ENCODE measurements around the gene SHISAL2A.

The SHISAL2A gene

DNA sequence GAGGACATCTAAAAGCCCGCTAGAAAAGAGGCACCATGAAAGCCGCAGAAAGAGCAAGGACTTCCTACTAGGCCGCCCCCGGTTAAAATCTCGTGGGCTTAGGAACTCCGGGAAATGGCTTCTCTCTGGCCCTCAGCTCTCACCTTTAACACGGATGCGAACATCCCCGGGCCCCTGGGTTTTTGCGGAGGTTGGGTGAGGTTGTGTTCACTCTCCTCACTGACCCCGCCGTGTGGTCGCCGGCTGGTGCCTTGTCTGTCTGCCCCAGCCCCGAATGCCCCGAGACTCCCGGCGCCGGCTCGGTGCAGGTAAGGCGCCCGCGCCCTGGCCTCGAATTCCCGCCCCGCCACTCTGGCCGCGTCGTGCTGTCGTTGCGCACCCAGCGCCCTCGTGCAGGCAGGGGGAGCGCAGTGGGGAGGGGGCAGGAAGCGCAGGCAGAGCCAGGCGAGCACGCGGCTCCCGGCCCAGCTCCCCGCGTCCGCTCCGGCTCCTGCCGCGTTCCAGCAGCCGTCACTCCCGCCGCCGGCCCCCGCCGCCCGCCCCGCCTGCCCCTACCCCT lies at the start of gene SHISAL2A:
SHISAL2A (plus strand) TSS at position 437 of the 559 bp plus-strand sequence. CDS start 326 bp downstream, outside the sequence.
- ChIA-PET CTCF (interaction anchor here (0.8 to 2.3 kb wide), 7 partner anchors 8 to 53 kb away, joined by 3 to 5 read pairs (median 3); no protein-coding TSS in a partner anchor), POLR2A (no interaction called here)
- TF ChIP-seq, protein P1, sequence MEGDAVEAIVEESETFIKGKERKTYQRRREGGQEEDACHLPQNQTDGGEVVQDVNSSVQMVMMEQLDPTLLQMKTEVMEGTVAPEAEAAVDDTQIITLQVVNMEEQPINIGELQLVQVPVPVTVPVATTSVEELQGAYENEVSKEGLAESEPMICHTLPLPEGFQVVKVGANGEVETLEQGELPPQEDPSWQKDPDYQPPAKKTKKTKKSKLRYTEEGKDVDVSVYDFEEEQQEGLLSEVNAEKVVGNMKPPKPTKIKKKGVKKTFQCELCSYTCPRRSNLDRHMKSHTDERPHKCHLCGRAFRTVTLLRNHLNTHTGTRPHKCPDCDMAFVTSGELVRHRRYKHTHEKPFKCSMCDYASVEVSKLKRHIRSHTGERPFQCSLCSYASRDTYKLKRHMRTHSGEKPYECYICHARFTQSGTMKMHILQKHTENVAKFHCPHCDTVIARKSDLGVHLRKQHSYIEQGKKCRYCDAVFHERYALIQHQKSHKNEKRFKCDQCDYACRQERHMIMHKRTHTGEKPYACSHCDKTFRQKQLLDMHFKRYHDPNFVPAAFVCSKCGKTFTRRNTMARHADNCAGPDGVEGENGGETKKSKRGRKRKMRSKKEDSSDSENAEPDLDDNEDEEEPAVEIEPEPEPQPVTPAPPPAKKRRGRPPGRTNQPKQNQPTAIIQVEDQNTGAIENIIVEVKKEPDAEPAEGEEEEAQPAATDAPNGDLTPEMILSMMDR (IDR thresholded peaks at IDR 0.05; ENCODE audit: control extremely low read depth, extremely low read depth, low read depth, missing control alignments) = no peak
- peak; percentile 55 for DNase-seq (ENCODE audit: extremely low spot score)

DNA sequence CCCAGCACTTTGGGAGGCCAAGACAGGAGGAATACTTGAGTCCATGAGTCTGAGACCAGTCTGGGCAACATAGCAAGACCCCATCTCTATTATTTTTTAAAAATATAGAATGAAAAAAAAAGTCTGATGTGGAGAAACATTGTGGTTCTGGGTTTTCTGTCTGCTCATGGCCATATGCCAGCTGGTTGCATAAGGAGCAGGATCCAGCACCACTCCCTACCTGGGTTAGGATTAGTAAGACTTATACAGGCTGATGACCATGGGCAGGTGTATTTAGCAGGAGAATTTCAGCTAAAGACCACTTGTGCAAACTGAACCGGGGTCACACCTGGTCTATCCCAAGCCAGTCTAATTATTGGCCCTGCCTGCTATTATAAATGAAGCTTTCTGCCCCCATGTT lies 47.5 kb upstream of the SHISAL2A start:
- POLR2A ChIA-PET = no interaction called here
- TF ChIP-seq, protein P1 (IDR thresholded peaks at IDR 0.05; ENCODE audit: control extremely low read depth, extremely low read depth, low read depth, missing control alignments) = no peak
- CTCF ChIA-PET = no interaction called here
- no peak for DNase-seq (ENCODE audit: extremely low spot score)

DNA sequence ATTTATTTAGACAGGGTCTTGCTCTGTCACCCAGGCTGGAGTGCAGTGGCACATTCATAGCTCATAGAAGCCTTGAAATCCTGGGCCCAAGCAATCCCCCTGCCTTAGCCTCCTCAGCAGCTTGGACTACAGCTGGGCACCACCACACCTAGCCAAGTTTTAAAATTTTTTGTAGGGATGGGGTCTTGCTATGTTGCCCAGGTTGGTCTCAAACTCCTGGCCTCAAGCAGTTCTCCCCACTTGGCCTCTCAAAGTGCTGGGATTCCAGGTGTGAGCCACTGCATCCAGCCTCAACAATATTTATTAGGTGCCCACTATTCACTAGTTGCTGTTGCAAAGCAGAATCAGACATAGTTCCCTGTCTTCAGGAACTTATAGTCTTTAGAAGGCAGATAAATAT lies 44.9 kb upstream of the SHISAL2A start:
- CTCF ChIA-PET = interaction anchor here (1.3 to 1.7 kb wide), 3 partner anchors 11 to 31 kb away, joined by 3 to 4 read pairs (median 3); no protein-coding TSS in a partner anchor
- TF ChIP-seq, protein P1 (IDR thresholded peaks at IDR 0.05; ENCODE audit: control extremely low read depth, extremely low read depth, low read depth, missing control alignments) = no peak
- POLR2A ChIA-PET = no interaction called here
- no peak for DNase-seq (ENCODE audit: extremely low spot score)

DNA sequence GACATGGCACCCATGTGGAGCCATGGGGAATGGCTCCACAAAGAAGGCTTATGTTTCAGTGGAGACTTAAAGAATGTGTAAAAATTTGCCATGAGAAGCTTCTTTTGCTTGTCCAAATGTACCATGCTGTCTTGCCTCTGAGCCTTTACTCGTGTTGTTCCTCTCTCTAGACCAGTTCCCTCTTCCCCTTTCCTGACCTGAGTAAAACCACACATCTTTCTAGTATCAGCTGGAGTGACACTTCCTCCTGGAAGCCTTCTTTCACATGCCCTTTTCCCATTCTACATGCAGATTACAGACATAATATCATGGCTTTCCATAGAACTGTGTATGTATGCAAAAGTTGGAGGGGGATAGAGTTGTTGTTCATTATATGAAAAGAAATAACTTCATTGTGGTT lies 44.4 kb upstream of the SHISAL2A start:
- POLR2A ChIA-PET = no interaction called here
- no peak for DNase-seq (ENCODE audit: extremely low spot score)
- TF ChIP-seq, protein P1 (IDR thresholded peaks at IDR 0.05; ENCODE audit: control extremely low read depth, extremely low read depth, low read depth, missing control alignments) = no peak
- CTCF ChIA-PET = interaction anchor here (1.3 to 1.7 kb wide), 3 partner anchors 11 to 31 kb away, joined by 3 to 4 read pairs (median 3); no protein-coding TSS in a partner anchor

DNA sequence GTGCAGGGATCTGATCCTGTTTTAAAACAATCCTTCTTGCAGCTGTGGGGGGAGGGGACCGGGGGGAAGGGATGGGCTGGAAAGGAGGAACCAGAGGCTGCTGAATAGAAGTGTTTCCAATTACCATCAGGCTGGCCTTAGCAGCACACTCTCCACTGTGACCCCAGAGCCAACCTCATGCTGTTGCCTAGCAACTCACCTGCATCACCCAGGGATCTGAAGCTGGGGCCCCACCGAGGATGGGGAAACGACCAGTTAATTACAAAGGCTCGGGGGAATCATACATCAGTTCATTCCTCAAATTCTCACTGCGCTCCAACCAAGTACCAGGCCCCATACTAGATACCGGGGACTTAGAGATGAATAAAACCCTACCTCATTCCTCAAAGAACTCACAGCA lies 42.7 kb upstream of the SHISAL2A start:
- TF ChIP-seq, protein P1 (IDR thresholded peaks at IDR 0.05; ENCODE audit: control extremely low read depth, extremely low read depth, low read depth, missing control alignments) = no peak
- CTCF ChIA-PET = no interaction called here
- DNase-seq (ENCODE audit: extremely low spot score) = no peak
- POLR2A ChIA-PET = interaction anchor here (0.6 kb wide), 1 partner anchor 37 kb away, joined by 6 read pairs; the partner anchor contains the start of gene TUT4

DNA sequence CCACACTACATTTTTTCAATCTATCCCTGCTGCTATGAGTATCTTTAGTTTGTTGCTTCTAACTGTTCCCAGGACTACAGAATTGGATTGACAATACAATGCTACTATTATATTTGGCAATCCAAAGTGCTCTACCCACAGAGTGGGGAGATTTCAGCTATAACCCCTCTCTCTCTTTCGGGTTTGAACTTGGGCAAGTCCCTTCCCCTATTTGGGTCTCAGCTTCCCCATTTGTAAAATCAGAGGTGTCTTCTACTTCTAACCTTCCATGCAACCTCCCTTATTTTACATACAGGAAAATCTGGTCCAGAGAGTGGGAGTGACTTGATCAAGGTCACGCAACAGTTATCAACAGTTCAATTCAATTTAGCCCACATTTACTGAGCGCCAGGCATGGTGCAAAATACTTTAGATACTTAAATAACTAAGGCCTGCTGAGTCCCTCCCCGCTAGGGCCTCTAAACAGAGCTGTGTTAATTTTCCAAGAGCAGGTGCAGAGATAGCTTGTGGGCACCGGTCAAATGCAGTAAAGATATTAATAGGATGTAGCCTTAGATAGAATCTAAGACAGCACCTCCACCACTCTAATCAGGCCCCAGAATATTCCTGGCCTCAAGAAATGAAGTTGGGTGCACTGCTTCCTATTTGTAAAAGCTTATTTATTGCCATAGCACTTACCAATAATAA lies 40.2 kb upstream of the SHISAL2A start:
- DNase-seq (ENCODE audit: extremely low spot score) = no peak
- ChIA-PET POLR2A (interaction anchor here (0.6 kb wide), 1 partner anchor 66 kb away, joined by 3 read pairs; no protein-coding TSS in a partner anchor), CTCF (interaction anchor here (0.7 to 2.2 kb wide), 7 partner anchors 10 to 94 kb away, joined by 3 to 6 read pairs (median 5); no protein-coding TSS in a partner anchor)
- TF ChIP-seq, protein P1 (IDR thresholded peaks at IDR 0.05; ENCODE audit: control extremely low read depth, extremely low read depth, low read depth, missing control alignments) = no peak
